GF-D8 (cell line): ENCODE results near the gene NIN.

Experiments used
- DNase-seq: peaks from one replicate; lab custom pipeline; 2025; lab: John Stamatoyannopoulos, UW

Gene NIN

DNA sequence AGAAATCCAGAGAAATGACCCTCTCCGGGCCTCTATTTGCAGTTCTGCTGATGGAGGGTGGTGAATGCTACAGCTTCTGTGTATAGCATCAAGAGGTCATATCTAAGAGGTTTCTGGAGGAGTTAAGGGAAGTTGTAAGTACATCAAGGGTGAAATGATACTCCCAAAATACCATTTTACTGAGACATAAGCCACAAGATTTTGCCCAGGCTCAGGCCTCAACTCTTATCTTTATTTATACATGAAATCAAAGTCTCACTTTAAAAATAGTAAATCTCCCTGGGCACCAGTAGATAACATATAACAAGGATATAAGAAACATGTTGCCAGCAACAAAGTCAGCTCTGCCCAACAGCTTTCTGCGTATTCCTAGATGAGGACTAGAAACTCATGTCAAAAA is 40.4 kb downstream of the NIN start:
- DNase-seq, result no peak

- no peak for DNase-seq
These were observed 44.1 kb downstream of the NIN start for GRCh38 chr14:50786751-50787464.

- DNase-seq, result no peak
These were observed 45.4 kb downstream of the NIN start for GRCh38 chr14:50785457-50786063.

DNA sequence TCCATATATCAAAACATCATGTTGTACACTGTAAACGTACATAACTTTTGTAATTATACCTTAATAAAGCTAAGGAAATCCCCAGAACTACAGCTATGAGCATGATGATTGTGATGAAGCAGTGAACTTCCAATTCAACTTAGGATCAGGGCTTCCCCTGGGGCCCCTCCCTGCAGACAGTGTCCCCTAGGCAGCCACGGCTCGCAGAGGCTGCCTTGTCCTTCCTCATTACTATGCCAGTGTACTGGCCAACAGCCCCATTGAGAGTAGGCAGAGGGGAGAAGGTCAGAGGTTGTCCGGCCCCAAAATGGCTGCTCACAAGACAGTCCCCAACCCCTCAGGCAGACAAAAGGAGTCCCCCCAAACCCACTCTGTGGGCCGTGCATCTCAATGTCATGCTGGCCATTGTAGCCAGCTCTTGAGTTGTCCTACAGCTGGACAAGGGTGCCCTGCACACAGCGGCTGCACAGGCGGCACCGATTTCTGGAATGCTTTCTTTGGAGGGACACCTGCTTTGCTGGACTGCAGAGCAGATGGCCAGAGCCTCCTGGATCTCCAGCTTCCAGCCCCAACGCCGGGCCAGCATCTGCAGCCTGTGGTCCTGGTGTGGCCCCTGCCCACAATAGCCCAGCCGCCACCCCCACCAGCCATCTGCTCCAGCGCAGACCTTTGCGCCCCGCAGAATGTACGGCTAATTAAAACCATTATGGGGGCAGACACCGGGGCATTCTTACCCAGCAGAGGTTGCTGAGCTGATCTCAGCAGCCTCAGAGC is 46.1 kb downstream of the NIN start:
- no peak for DNase-seq

DNA sequence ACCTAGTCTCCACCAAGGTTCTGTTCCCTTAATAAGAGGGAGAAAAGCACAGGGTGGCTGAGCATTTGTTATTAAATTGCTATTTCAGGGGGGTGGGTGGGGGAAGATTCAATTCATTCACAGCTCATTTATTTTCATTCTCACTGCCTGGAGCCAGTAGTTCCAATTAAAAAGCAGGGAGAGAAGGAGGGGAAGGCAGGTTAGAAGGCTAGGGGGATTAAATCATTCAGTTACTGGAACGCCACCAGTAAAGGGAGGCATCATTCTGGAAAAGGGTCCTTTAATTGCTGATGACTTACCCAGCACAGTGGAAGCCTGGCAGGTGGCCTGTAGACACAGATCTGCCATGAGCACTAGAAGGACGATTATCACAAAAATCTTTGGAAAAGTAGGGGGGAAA is 47.4 kb downstream of the NIN start:
- DNase-seq, result no peak

DNA sequence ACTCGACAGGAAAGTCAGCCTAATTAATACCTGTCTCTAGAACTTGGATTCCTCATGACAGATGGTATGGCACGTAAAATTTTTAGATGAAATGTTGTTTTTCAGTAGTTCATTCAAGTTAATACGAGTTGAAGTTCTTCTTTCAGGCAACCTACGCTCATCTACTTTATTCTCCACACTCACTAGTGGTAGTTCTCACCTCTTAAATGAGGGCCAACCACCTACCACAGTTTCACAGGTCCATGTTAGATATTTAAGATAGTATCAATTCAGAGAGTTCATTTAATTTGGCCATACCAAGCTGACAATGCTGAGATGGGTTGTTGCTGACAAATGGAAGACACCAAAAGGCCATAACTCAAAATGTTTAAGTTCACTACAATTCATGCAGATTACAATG is 50.6 kb downstream of the NIN start:
- no peak for DNase-seq

DNA sequence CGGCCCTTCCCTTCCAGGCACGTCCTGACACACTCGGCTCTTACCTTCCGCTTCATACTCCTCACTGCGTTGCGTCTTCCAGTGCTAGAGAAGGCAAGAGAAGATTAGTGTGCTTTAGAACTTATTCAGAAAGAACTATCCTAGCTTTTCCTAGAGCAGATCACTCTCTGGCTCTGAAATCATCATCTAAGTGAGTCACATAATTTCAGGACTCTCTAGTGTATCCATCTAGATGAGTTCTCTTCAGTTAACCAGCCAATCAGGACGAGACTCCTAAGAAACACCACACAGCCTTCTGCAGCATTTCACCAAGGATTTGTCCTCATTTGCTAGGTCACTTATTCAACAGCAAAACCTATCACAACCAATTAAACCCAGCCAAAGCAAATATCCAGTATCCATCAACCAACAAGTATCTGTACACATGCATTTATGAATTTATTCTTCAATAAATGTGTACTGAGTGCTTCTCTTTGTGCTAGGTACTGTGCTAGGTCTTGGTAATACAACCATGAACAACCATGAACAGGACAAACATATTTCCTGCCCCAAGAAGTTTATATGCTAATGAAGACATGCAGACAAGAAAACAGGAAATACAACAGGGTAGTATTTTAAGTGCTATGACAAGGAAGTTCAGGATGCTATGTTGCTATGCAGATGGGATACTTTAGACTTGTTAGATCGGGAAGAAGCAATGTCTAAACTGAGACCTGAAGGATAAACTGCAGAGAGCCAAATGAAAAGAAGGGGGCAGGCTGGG is 52.1 kb downstream of the NIN start:
- no peak for DNase-seq

GRCh38 chr14:50776522-50776921 is 54.4 kb downstream of the NIN start:
- DNase-seq, result no peak

GRCh38 chr14:50775357-50775756 is 55.6 kb downstream of the NIN start:
- DNase-seq, result no peak

DNA sequence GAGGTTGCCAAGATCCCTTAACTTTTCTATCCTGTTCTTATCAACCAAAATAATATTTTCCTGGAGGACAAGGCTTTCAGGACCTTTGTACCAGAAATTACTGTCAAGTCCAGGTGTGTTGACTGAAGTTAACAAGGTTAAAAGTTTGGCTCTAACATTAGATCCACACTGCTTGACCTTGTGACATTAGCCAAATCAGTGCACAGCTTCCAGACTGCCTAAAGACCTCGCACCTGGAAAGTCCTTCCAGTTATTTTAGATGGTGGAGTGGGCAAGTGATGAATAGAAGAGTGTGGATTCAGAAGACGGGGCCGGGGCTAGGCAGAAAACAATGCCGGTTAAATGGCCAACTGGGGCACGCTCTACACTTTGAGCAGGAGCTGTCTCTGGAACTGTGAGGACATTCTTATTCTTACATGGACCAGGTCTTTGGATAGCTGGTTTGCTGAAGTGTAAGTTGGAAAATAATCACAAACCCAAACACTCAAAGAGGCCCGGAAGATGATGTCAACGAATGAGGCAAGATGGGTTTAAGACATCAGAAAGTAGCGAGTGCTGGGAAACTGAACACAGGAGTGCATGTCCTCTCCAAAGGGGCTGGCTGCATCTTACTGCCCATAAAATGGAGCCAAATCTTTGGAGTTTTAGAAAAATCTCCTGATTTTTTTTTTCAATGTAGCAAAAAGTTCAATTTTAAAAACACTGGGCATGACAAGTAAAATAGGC is 56.3 kb downstream of the NIN start:
- DNase-seq, result no peak

DNA sequence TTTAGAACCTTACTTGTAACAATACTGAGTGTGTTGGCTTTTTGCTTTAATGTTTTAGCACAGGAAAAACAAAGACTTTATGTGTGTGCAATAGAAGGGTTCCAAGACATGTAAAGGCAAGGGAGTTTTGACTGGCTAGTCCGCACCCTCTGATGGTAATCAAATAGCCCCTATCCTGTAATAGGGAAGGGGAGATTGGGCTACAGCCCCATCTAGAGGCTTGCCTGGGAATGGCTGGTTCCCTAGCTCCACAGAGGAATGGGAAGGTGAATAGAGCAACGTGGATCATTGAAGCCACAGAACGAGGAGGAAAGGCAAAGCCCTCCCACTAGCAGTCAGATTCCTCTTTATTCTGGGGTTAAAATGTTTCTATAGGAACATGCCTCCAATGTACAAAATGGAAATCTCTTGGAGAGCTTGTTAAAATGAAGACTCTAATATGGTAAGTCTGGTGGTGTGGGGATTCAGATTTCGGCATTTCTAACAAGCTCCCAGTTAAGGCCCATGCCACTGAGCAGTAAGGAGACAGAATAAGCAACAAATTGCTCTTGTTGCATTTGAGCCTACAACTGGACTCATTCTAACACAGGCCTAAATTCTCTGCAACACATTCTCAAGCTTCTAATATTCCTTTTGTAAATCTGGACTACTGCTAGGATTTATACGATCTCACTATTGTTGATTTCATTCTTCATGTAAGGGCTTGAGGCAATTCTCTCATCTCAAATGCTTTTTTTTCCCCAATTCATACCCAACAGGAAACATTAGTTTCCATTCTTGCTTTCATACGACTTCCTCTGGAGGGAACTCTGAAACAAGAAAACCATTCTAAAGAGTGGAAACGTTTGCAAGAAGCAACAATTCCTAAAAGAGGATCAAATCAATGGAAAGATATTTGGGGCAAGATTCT is 57.1 kb downstream of the NIN start:
- DNase-seq, result no peak

- no peak for DNase-seq
These were observed 58.5 kb downstream of the NIN start for GRCh38 chr14:50772412-50772811.

DNA sequence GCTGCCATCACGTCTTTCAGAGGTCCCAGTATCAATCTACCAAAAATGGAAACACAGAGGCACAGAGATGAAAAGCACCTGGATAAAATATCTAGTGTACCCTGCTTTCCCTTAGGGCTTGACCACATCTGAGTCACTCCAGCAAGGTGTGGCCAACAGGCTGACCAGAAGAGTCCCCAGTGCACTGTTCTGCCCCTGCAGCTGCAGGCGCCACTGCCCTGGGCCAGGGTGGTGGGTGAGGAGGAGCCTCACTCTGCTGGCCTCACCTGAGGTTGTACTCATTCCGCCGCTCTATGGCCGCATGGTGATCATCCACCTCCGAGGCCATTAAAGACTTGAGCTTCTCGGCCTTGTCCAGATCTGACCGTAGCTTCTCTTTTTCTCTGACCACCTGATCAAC is 60.4 kb downstream of the NIN start:
- DNase-seq, result no peak

DNA sequence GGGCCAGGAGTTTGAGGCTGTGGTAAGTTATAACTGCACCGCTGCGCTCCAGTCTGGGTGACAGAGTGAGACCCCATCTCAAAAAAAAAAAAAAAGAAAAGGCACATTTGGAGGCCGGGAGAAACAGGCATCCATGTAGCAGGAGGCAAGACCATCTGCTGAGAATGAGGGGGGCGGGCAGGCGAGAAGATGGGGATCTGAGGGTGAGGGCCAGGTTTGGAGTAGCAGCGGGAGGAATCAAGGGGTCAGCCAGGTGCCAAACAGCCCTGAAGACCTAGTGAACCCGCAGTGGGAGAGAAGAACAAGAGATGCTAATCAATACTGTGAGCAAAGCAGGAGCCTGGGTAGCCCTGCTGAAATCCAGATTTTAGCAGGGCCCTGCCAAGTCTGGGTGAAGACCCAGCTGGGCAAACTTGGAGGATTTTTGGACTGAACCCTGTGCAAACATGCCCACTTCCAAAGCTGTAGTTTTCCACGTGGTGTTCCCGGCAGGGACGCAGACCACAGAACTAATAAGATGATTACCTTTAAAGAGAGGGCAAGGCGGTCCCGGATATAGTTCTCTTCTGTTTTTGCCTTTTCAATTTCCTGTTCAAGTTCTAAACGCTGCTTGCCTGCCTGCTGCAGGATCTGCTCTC is 61.0 kb downstream of the NIN start:
- no peak for DNase-seq

DNA sequence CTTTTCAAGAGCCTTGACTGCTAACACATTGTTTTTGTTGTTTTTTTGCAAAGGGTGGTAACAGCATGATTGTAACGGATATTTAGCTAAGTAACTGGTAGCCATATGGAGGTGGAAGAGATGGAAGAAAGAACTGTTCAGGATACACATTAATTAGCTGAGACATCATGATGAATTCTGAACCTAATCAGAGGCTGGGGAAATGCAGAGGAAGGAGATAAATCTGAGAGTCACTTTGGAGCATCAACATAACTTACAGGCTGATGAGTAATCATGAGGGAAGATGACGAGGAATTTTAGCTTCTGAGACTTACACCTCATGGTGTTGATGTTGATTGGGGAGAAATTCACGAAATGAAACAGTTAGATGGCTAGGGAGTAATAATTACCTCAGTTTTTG is 62.3 kb downstream of the NIN start:
- no peak for DNase-seq

GRCh38 chr14:50766338-50766886 is 64.5 kb downstream of the NIN start:
- DNase-seq, result no peak

DNA sequence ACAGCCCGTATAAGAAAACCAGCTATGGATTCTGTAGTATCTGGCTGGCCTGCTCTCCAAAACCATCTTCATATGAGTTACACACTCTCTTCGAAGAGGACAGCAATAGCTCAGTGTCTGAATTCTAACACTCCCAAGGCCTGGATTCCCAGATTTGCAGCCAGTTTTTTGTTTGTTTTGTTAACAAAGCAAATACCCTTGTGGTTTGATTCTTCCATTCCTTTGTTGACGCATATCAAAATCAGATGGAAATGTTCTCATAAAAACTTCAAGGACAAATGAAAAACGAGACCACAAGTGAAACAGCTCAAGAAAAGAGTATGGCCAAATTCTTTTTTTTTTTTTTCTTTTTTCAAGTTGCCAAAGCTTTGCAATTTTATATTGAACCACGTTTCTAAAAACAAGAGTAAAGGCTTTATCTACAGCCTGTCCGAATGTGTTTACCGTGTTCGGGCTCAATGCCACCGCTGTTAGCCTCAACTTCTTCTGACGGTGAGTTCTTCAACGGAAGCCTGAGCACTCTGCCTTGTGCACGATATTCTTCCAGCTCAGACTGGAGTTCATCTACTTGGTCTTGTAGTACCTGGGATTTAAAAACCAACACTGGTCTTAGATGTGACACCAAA is 67.5 kb downstream of the NIN start:
- DNase-seq, result no peak

DNA sequence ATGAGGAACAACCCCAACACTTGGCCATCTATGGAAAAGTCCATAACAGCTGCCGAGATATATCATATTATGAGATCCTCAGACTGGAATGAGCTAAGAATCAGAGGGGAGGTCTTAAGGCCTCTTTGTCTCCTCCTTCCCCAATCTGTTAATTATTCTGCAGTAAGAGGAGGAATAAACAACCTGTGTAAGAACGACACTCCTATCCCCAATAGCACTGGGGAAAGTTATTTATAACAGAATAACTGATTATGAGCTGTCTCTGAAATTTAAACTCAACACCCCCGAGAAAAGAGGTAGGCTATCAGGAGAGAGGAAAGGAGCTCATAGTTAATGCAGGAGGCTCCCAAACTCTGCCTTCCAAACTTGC is 68.0 kb downstream of the NIN start:
- no peak for DNase-seq
